Gastrocnemius medialis (tissue), 4 donors: ENCODE results near the gene STAMBP. TPM values are rescaled to one million over a fixed set of nuclear protein-coding genes. Genes with fewer than 3 reads are reported as not detected.

Experiments used
- ATAC-seq, 2 donors: fragments of 150-250 bp; one replicate each; pipeline ENCODE4 v1.9.1; 2016
- DNase-seq, 2 donors: peaks; one replicate each; pipeline ENCODE4 v3.0.0-alpha.2; 2019
- H3K27ac ChIP-seq, 4 donors: fragments of 200-600 bp; sonication (generic); 1 replicate in 1 of 4; 2 replicates in 3 of 4; pipeline ENCODE4 v1.5.1; 2016 to 2018; ENCODE audit warnings: mild to moderate bottlenecking in 2 of 4, moderate library complexity in 1 of 4
- H3K27me3 ChIP-seq, 3 donors: fragments of 200-600 bp; sonication (generic) in 2 of 3; 1 replicate in 1 of 3; 2 replicates in 2 of 3; pipeline versions ENCODE4 v1.5.1 to v1.6.0; 2016 to 2019; ENCODE audit warnings: mild to moderate bottlenecking in 1 of 3, moderate library complexity in 1 of 3
- H3K36me3 ChIP-seq, 2 donors: fragments of 200-600 bp; sonication (generic) in 1 of 2; one replicate each; pipeline ENCODE4 v1.5.1; 2017 to 2018
- H3K4me1 ChIP-seq, 2 donors: fragments of 200-600 bp; sonication (generic) in 1 of 2; one replicate each; pipeline ENCODE4 v1.5.1; 2016 to 2017; ENCODE audit warnings: mild to moderate bottlenecking in 2 of 2
- H3K4me3 ChIP-seq, 4 donors: fragments of 200-600 bp; sonication (generic) in 3 of 4; 1 replicate in 1 of 4; 2 replicates in 3 of 4; pipeline ENCODE4 v1.5.1; 2016 to 2019; ENCODE audit warnings: mild to moderate bottlenecking in 2 of 4
- H3K9me3 ChIP-seq, 3 donors: fragments of 200-600 bp; sonication (generic) in 2 of 3; 1 replicate in 1 of 3; 2 replicates in 2 of 3; pipeline ENCODE4 v1.5.1; 2016 to 2019
- POLR2A ChIP-seq, 2 donors: fragments of 450-650 bp; IDR thresholded peaks; one replicate each; pipeline ENCODE4 v1.6.1; 2017; ENCODE audit warnings: antibody characterized with exemption in 2 of 2, mild to moderate bottlenecking in 2 of 2, moderate library complexity in 2 of 2
- in situ Hi-C, 4 donors: fragments of 200-750 bp; cut with MboI; loops; one replicate each; pipeline versions ENCODE4 v1.15.0 to v1.8.0; 2017; ENCODE audit warnings: low sequenced_read_pairs in 4 of 4
- intact Hi-C: fragments of 100-400 bp; cut with DNase I; formaldehyde crosslinking; loops from one replicate; pipeline ENCODE4 v1.15.1; 2023; ENCODE audit warnings: low total_unique reads
- total RNA-seq, 4 donors: library from RNA; depleted of rRNA; stranded (reverse); fragments of >200 nt; gene quantifications; one replicate each; pipeline versions ENCODE4 v1.1.0 to v1.2.3, GENCODE V29; 2016
- TF ChIP-seq, protein P1 (sequence below), 5 experiments: fragments of 450-650 bp in 3 of 5; fragments of 200-600 bp in 2 of 5; sonication (generic) in 2 of 5; IDR thresholded peaks in 4 of 5; conservative IDR thresholded peaks in 1 of 5; 1 replicate in 4 of 5; 2 replicates in 1 of 5; pipeline ENCODE4 v1.5.1; 2016 to 2019; ENCODE audit warnings: antibody characterized with exemption in 5 of 5, mild to moderate bottlenecking in 3 of 5, moderate library complexity in 3 of 5

The STAMBP gene
- total RNA-seq, 4 donors from 2014 or later: 38.0 to 85.4 (median 67.1) TPM

DNA sequence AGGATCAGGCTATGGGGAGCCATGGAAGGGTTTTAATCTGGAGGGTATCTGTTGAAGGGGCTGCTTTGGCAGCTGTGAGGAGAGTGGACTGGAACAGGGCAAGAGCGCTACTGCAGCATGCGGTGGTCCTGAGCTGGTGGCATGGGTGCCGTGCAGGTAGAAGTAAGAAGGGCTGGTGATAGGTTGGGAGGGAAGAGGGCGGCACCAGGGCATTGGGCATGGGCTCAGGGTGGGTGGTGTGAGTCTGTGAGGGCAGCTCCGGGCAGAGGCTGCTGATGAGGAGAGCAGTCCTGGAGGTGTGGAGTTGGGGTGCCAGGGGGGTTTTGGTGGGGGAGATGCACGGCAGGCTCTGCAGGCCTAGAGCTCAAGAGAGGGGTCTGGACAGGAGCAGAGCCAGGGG lies 66.1 kb downstream of the STAMBP start:
- intact Hi-C loops: no loop called here
- DNase-seq (no peak), ATAC-seq (no peak)
- Histone ChIP-seq H3K27ac (no peak overlapping the region), H3K4me1 (no peaks in the 10 kb centered on the region), H3K27me3 (no peaks in the 10 kb centered on the region), H3K9me3 (no peaks in the 10 kb centered on the region), H3K36me3 (no peaks in the 10 kb centered on the region), H3K4me3 (no peak overlapping the region)
- in situ Hi-C loops: no loop called here
- TF ChIP-seq, protein P1, sequence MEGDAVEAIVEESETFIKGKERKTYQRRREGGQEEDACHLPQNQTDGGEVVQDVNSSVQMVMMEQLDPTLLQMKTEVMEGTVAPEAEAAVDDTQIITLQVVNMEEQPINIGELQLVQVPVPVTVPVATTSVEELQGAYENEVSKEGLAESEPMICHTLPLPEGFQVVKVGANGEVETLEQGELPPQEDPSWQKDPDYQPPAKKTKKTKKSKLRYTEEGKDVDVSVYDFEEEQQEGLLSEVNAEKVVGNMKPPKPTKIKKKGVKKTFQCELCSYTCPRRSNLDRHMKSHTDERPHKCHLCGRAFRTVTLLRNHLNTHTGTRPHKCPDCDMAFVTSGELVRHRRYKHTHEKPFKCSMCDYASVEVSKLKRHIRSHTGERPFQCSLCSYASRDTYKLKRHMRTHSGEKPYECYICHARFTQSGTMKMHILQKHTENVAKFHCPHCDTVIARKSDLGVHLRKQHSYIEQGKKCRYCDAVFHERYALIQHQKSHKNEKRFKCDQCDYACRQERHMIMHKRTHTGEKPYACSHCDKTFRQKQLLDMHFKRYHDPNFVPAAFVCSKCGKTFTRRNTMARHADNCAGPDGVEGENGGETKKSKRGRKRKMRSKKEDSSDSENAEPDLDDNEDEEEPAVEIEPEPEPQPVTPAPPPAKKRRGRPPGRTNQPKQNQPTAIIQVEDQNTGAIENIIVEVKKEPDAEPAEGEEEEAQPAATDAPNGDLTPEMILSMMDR (IDR thresholded peaks at IDR 0.05 in 4 of 5, conservative IDR thresholded peaks at IDR 0.05 in 1 of 5): no peak
- no peak for TF ChIP-seq POLR2A (IDR thresholded peaks at IDR 0.05)

DNA sequence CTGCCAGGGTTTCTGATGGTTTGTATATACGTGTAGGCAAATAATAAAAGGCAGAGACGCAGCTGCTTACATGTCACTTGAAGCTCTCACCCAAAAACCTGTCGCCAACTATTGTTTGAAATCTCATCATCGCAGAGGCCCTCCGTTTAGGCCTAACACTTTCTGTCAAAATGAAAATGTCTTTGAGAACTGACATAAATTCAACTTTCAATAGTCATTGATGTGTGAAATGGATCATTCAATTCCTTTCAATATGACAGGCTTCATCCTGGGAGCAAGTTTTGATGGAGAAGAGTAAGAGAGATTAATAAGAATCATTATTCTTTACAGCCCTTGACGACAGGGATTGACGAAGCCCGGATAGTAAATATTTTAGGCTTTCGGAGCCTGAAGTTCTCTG lies 66.7 kb downstream of the STAMBP start:
- H3K36me3 ChIP-seq: no peaks in the 10 kb centered on the region
- no peaks in the 10 kb centered on the region for H3K4me1 ChIP-seq
- H3K9me3 ChIP-seq: no peaks in the 10 kb centered on the region
- in situ Hi-C loops (no loop called here), intact Hi-C loops (no loop called here)
- no peak overlapping the region for H3K27ac ChIP-seq
- TF ChIP-seq, protein P1 (IDR thresholded peaks at IDR 0.05 in 4 of 5, conservative IDR thresholded peaks at IDR 0.05 in 1 of 5): no peak
- TF ChIP-seq POLR2A (IDR thresholded peaks at IDR 0.05): no peak
- DNase-seq (no peak), ATAC-seq (no peak)
- H3K4me3 ChIP-seq: no peak overlapping the region
- no peaks in the 10 kb centered on the region for H3K27me3 ChIP-seq

DNA sequence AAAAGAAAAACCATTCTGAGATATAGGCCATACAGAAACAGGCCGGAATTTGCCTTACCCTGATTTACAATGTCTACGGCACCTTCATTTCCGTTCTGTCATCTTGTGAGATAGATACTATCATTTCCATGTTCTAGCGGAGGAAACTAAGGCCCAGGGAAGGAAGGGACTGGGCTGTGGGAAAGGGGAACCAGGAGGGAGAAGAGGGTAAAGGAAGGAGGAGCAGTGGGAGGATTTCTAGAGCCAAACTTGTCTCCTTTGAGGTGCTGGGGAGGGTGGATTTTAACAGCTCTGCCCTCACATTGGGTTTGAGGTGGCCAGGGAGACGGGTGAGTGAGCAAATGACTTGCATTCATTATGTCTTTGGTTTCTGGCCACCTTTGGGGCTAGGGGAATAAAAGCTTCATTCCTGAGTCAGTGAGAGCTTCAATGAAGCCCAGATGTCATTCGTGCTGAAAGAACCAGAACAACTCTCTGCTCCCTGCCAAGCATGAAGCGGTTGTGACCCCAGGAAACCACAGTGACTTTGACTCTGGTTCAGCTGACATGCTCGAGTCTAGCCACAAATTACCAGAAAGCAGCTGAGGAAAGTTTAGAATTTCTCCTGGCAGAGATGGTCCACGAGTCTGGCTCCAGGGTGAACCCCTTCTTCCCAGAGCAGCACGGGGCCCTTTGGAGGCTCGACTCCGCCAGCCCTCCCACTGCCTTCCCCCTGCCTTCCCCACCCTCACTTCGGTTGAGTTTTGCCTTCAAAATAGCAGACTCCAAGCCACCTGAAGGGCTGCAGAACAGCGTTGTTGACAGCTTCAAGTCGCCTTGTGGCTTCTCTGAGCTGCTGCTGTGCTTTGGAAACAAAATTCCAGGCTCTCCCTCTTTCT lies 67.8 kb downstream of the STAMBP start:
- no peak overlapping the region for H3K4me3 ChIP-seq
- TF ChIP-seq, protein P1 (IDR thresholded peaks at IDR 0.05 in 4 of 5, conservative IDR thresholded peaks at IDR 0.05 in 1 of 5): no peak
- no peak for TF ChIP-seq POLR2A (IDR thresholded peaks at IDR 0.05)
- DNase-seq (no peak), ATAC-seq (no peak)
- H3K36me3 ChIP-seq: no peaks in the 10 kb centered on the region
- in situ Hi-C loops (no loop called here), intact Hi-C loops (no loop called here)
- no peaks in the 10 kb centered on the region for H3K4me1 ChIP-seq
- no peak overlapping the region for H3K27ac ChIP-seq
- H3K27me3 ChIP-seq: no peaks in the 10 kb centered on the region
- H3K9me3 ChIP-seq: no peaks in the 10 kb centered on the region

DNA sequence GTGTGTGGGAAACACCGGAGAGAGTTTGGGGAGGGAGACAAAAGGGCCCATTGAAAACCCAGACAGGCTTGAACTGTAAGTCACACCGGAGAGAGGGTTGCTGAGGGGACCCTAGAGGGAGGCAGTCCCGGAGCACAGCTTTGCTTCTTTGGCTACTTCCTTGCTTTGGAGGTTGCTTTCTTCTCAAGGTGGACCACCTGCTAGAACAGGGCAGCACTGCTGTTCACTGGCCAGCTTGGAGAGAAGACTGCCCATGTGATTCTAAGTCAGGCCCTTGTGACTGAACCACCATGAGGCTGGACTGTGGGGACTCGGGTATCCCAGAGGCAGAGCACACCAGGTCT lies 68.5 kb downstream of the STAMBP start:
- no peaks in the 10 kb centered on the region for H3K27me3 ChIP-seq
- in situ Hi-C loops: no loop called here
- intact Hi-C loops: no loop called here
- H3K27ac ChIP-seq: no peak overlapping the region
- ATAC-seq: no peak
- no peak for TF ChIP-seq POLR2A (IDR thresholded peaks at IDR 0.05)
- TF ChIP-seq, protein P1 (IDR thresholded peaks at IDR 0.05 in 4 of 5, conservative IDR thresholded peaks at IDR 0.05 in 1 of 5): no peak
- H3K36me3 ChIP-seq: no peaks in the 10 kb centered on the region
- H3K4me3 ChIP-seq: no peak overlapping the region
- H3K9me3 ChIP-seq: no peaks in the 10 kb centered on the region
- DNase-seq: no peak
- no peaks in the 10 kb centered on the region for H3K4me1 ChIP-seq
